Activated CD8-positive, alpha-beta T cell treated with anti-CD3 and anti-CD28 coated beads for 36 hours (primary cell): ENCODE data around the gene BBS4. TPM values are rescaled to one million over a fixed set of nuclear protein-coding genes. Genes with fewer than 3 reads are reported as not detected.
A peak's percentile ranks its signal among the peaks of the same experiment; 100 is the strongest.
"Not testable (repeated sequence)": the region's sequence is repeated elsewhere in the genome, so short reads cannot be mapped to it uniquely, and the experiment has no call there.

Source experiments
- ATAC-seq: fragments of 200-7000 bp; cut with Tn5 transposase; one replicate; pipeline ENCODE4 v1.10.0; 2021; ENCODE audit warnings: mild to moderate bottlenecking, moderate library complexity
- CTCF ChIA-PET: fragments of 350-600 bp; sonication (Branson Sonifier 250); formaldehyde crosslinking; loops from one replicate; lab custom pipeline; 2021; ENCODE audit warnings: antibody characterized with exemption; lab: Charles Lee
- POLR2A ChIA-PET: fragments of 350-600 bp; sonication (Branson Sonifier 250); formaldehyde crosslinking; loops from one replicate; lab custom pipeline; 2021; ENCODE audit warnings: antibody characterized with exemption; lab: Charles Lee
- DNase-seq: peaks from one replicate; pipeline ENCODE4 v3.0.0-alpha.2; 2020
- H3K27ac Mint-ChIP-seq: one replicate; pipeline ENCODE4 v1.8.0; 2021; ENCODE audit warnings: mild to moderate bottlenecking, mixed read lengths
- H3K27me3 Mint-ChIP-seq: one replicate; pipeline ENCODE4 v1.8.0; 2021; ENCODE audit warnings: mixed read lengths
- H3K36me3 Mint-ChIP-seq: one replicate; pipeline ENCODE4 v1.8.0; 2021; ENCODE audit warnings: low read depth, mixed read lengths
- H3K4me1 Mint-ChIP-seq: one replicate; pipeline ENCODE4 v1.8.0; 2021; ENCODE audit warnings: low read depth, mixed read lengths
- H3K4me3 Mint-ChIP-seq: one replicate; pipeline ENCODE4 v1.8.0; 2021; ENCODE audit warnings: mild to moderate bottlenecking, moderate library complexity, mixed read lengths
- H3K9me3 Mint-ChIP-seq: one replicate; pipeline ENCODE4 v1.8.0; 2021; ENCODE audit warnings: mixed read lengths
- CTCF ChIP-seq: fragments of 200-600 bp; IDR thresholded peaks from one replicate; pipeline ENCODE4 v1.8.0; 2022; ENCODE audit warnings: antibody characterized with exemption, mild to moderate bottlenecking
- intact Hi-C: fragments of 100-400 bp; cut with micrococcal nuclease; formaldehyde crosslinking; loops from one replicate; pipeline ENCODE4 v1.10.0; 2022
- total RNA-seq, 2 experiments: library from RNA; stranded (reverse); gene quantifications; one replicate each; pipeline ENCODE4 v1.2.3, GENCODE V29; 2021

The BBS4 gene
- total RNA-seq, 2 experiments from 2014 or later: 10.8 to 11.4 TPM

GRCh38 chr15:72669803-72670202 lies 16.2 kb upstream of the BBS4 start:
- H3K4me1 Mint-ChIP-seq, H3K27ac Mint-ChIP-seq, CTCF ChIA-PET, H3K27me3 Mint-ChIP-seq, POLR2A ChIA-PET, H3K9me3 Mint-ChIP-seq, H3K36me3 Mint-ChIP-seq, H3K4me3 Mint-ChIP-seq, DNase-seq, ATAC-seq: not testable (repeated sequence)
- intact Hi-C loops: loop anchor here (10.0 kb wide), 1 partner anchor 75 kb away; no protein-coding TSS in a partner anchor

GRCh38 chr15:72670656-72671352 lies 15.2 kb upstream of the BBS4 start:
- not testable (repeated sequence) for H3K27ac Mint-ChIP-seq
- TF ChIP-seq CTCF: peak; percentile 60
- intact Hi-C loops: loop anchor here (10.0 kb wide), 1 partner anchor 76 kb away; no protein-coding TSS in a partner anchor

GRCh38 chr15:72671525-72671924 lies 14.5 kb upstream of the BBS4 start:
- no peaks in the 10 kb centered on the region for H3K9me3 Mint-ChIP-seq
- CTCF ChIA-PET: interaction anchor here (0.6 to 2.2 kb wide), 22 partner anchors 9 to 503 kb away, joined by 3 to 28 read pairs (median 4); partner anchors contain the start of genes BBS4 and HIGD2B
- peaks cover 10% of the 10 kb centered on the region for H3K27me3 Mint-ChIP-seq
- peaks cover 5% of the 10 kb centered on the region for H3K4me1 Mint-ChIP-seq
- ATAC-seq (no peak), DNase-seq (no peak)
- no peaks in the 10 kb centered on the region for H3K36me3 Mint-ChIP-seq
- TF ChIP-seq CTCF: no peak
- POLR2A ChIA-PET: no interaction called here
- no peak overlapping the region for H3K27ac Mint-ChIP-seq
- intact Hi-C loops: loop anchor here (10.0 kb wide), 1 partner anchor 77 kb away; no protein-coding TSS in a partner anchor
- no peak overlapping the region for H3K4me3 Mint-ChIP-seq

More at GRCh38 chr15:72670656-72671352, 15.2 kb upstream of the BBS4 start:
- CTCF ChIA-PET: interaction anchor here (0.6 to 2.2 kb wide), 20 partner anchors 10 to 503 kb away, joined by 3 to 28 read pairs (median 4); partner anchors contain the start of genes BBS4 and HIGD2B
- H3K4me1 Mint-ChIP-seq, POLR2A ChIA-PET, H3K36me3 Mint-ChIP-seq, H3K9me3 Mint-ChIP-seq, H3K27me3 Mint-ChIP-seq: not testable (repeated sequence)
- ATAC-seq (peak; percentile 97), DNase-seq (peak; percentile 89)
- H3K4me3 Mint-ChIP-seq: peak overlapping the region; percentile 62

- CTCF ChIA-PET: no interaction called here
- intact Hi-C loops: loop anchor here (10.0 kb wide), 1 partner anchor 82 kb away; no protein-coding TSS in a partner anchor
- H3K27ac Mint-ChIP-seq: no peak overlapping the region
These were observed 9.2 kb upstream of the BBS4 start for GRCh38 chr15:72676838-72677237.

GRCh38 chr15:72680931-72681330 lies 5.1 kb upstream of the BBS4 start:
- H3K9me3 Mint-ChIP-seq: no peaks in the 10 kb centered on the region
- intact Hi-C loops: no loop called here
- CTCF ChIA-PET: interaction anchor here (1.8 to 2.4 kb wide), 2 partner anchors 10 to 81 kb away, joined by 5 to 13 read pairs; no protein-coding TSS in a partner anchor
- ATAC-seq (no peak), DNase-seq (no peak)
- H3K27ac Mint-ChIP-seq: no peak overlapping the region
- peaks cover 10% of the 10 kb centered on the region for H3K4me1 Mint-ChIP-seq
- peaks cover 11% of the 10 kb centered on the region for H3K27me3 Mint-ChIP-seq
- no peak overlapping the region for H3K4me3 Mint-ChIP-seq
- POLR2A ChIA-PET: interaction anchor here (0.6 kb wide), 1 partner anchor 872 kb away, joined by 3 read pairs; no protein-coding TSS in a partner anchor
- no peak for TF ChIP-seq CTCF
- H3K36me3 Mint-ChIP-seq: no peaks in the 10 kb centered on the region

More at GRCh38 chr15:72676838-72677237, 9.2 kb upstream of the BBS4 start:
- ATAC-seq: no peak
- H3K4me1 Mint-ChIP-seq: no peaks in the 10 kb centered on the region
- no peaks in the 10 kb centered on the region for H3K9me3 Mint-ChIP-seq
- DNase-seq: no peak
- POLR2A ChIA-PET: no interaction called here
- peaks cover 15% of the 10 kb centered on the region for H3K27me3 Mint-ChIP-seq
- H3K36me3 Mint-ChIP-seq: no peaks in the 10 kb centered on the region
- TF ChIP-seq CTCF: no peak
- H3K4me3 Mint-ChIP-seq: no peak overlapping the region
